Measurements from ENCODE around the gene PDE4D. TPM values are rescaled to one million over a fixed set of nuclear protein-coding genes. Genes with fewer than 3 reads are reported as not detected.
A peak's percentile ranks its signal among the peaks of the same experiment; 100 is the strongest.

The PDE4D gene
- total and polyA plus RNA-seq, 2 of the 4 experiments (the other 2 are of a cell fraction) = 1.4 to 7.9 TPM

GRCh38 chr5:59842999-59843398 is 50.5 kb downstream of the PDE4D start:
- H4K8ac ChIP-seq (ENCODE audit: low read depth in 2 of 2, low read length in 2 of 2) = no peak overlapping the region
- no peaks in the 10 kb centered on the region for H3K36me3 ChIP-seq (ENCODE audit: control insufficient read depth, insufficient read depth, low read length)
- H3K27me3 ChIP-seq (ENCODE audit: control insufficient read depth, insufficient read depth, low read length) = no peaks in the 10 kb centered on the region
- H4K20me1 ChIP-seq (ENCODE audit: insufficient read depth, low read length) = no peaks in the 10 kb centered on the region
- BruUV-seq (replicated peaks) = no TSS peak
- no peak overlapping the region for H3K4me3 ChIP-seq (ENCODE audit: insufficient read depth, low read depth, low read length)
- H3K9me3 ChIP-seq (ENCODE audit: control insufficient read depth, insufficient read depth, low read length) = no peaks in the 10 kb centered on the region
- H2BK120ac ChIP-seq (ENCODE audit: low read depth, low read length) = no peak overlapping the region
- no peaks in the 10 kb centered on the region for H3K9me1 ChIP-seq (ENCODE audit: insufficient read depth, low read length)
- intact Hi-C loops (cut with micrococcal nuclease) (no loop called here), dilution Hi-C loops (cut with HindIII; ENCODE audit: low sequenced_read_pairs, unreplicated experiment) (no loop called here), in situ Hi-C loops (cut with MboI; ENCODE audit: low sequenced_read_pairs) (no loop called here)
- peak; percentile 59 for DNase-seq
- no peak overlapping the region for H3K23ac ChIP-seq (ENCODE audit: low read depth, low read length)
- no peak overlapping the region for H2BK15ac ChIP-seq (ENCODE audit: low read depth, low read length)
- TF ChIP-seq CEBPB (IDR thresholded peaks at IDR 0.05; ENCODE audit: low read depth, low read length) (peak; percentile 63; the same call in 1 of the 2 replicates), RFX5 (IDR thresholded peaks at IDR 0.05; ENCODE audit: low read depth, low read length) (no peak), NFE2L2 (IDR thresholded peaks at IDR 0.05; ENCODE audit: low read depth, low read length) (no peak), POLR2A (IDR thresholded peaks at IDR 0.05; ENCODE audit: low read depth, low read length) (no peak), FOS (IDR thresholded peaks at IDR 0.05; ENCODE audit: low read depth, low read length) (peak; percentile 16; the same call in 1 of the 2 replicates), ELK1 (IDR thresholded peaks at IDR 0.05; ENCODE audit: borderline replicate concordance, low read depth, low read length) (no peak), CHD1 (IDR thresholded peaks at IDR 0.05; ENCODE audit: low read depth, low read length) (no peak), RCOR1 (IDR thresholded peaks at IDR 0.05; ENCODE audit: insufficient replicate concordance, low read length) (no peak)
- H4K5ac ChIP-seq (ENCODE audit: low read depth, low read length) = no peak overlapping the region
- H2BK20ac ChIP-seq (ENCODE audit: low read depth, low read length) = no peak overlapping the region
- no peak overlapping the region for H2AFZ ChIP-seq (replicated peaks; ENCODE audit: low read length, poor library complexity)
- no peak overlapping the region for H3K9ac ChIP-seq (ENCODE audit: low read depth, low read length)
- H3K14ac ChIP-seq (replicated peaks; ENCODE audit: low read depth, low read length) = no peak overlapping the region
- H3K4me1 ChIP-seq (ENCODE audit: control insufficient read depth, insufficient read depth, low read length) = peaks cover 2% of the 10 kb centered on the region; the same call in 1 of the 2 replicates
- CTCF ChIA-PET = no interaction called here
- no peak for ATAC-seq (ENCODE audit: low read depth)
- H3K79me1 ChIP-seq (ENCODE audit: low read depth in 1 of 2, low read length in 2 of 2) = no peaks in the 10 kb centered on the region
- H3K4ac ChIP-seq (ENCODE audit: low read depth, low read length) = no peak overlapping the region
- WGBS, 2 experiments (ENCODE audit: extremely low coverage in 2 of 2, insufficient read length in 1 of 2) = no CpG with 5 or more reads among the region's 1 CpG
- H3K4me2 ChIP-seq (ENCODE audit: low read depth, low read length) = no peak overlapping the region
- POLR2A ChIA-PET (ENCODE audit: unreplicated experiment) = no interaction called here
- no peak overlapping the region for H2BK5ac ChIP-seq (ENCODE audit: low read depth, low read length, poor library complexity, severe bottlenecking)
- no peak overlapping the region for H2AK5ac ChIP-seq (ENCODE audit: low read depth, low read length)
- H3K18ac ChIP-seq (ENCODE audit: low read depth, low read length) = no peak overlapping the region
- H3K27ac ChIP-seq (ENCODE audit: insufficient read depth, low read length) = no peak overlapping the region
- H4K91ac ChIP-seq (ENCODE audit: insufficient read depth, low read depth, low read length) = no peak overlapping the region
- H2AK9ac ChIP-seq (replicated peaks; ENCODE audit: low read depth, low read length, poor library complexity) = no peak overlapping the region
- no peak overlapping the region for H3K56ac ChIP-seq (ENCODE audit: extremely low read depth, insufficient read depth, low read length)

Measured in IMR-90 (cell line).